ENCODE measurements around the gene CHCHD6. TPM values are rescaled to one million over a fixed set of nuclear protein-coding genes. Genes with fewer than 3 reads are reported as not detected.

CHCHD6 gene
- total and polyA plus RNA-seq, 8 donors, result 5.0 to 10.9 (median 6.0) TPM

DNA sequence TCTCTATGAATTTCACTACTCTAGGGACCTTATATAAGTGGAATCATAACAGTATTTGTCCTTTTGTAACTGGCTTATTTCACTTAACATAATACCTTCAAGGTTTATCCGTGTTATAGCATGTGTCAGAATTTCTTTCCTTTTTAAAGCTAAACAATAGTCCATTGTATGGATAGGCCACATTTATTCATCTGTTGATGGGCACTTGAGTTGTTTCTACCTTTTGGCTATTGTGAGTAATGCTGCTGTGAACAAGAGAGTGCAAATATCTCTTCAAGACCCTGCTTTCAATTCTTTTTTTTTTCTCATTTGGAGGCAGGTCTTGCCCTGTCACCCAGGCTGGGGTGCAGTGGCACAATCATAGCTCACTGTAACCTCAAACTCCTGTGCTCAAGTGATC, 56.5 kb downstream of the CHCHD6 start:
- TF ChIP-seq CTCF (IDR thresholded peaks at IDR 0.05), result no peak
- intact Hi-C loops (cut with DNase I), result no loop called here
- ATAC-seq (no peak), DNase-seq (no peak), FAIRE-seq (no peak)
- no peaks in the 10 kb centered on the region for H3K36me3 ChIP-seq
- no peaks in the 10 kb centered on the region for H3K27me3 ChIP-seq
- H3K4me3 ChIP-seq, result no peak overlapping the region
- H3K9me3 ChIP-seq, result no peaks in the 10 kb centered on the region
- no peak overlapping the region for H3K27ac ChIP-seq
- WGBS, 2 donors, result 63 to 77% methylated on average over 1 of the region's 1 CpG
- H3K4me1 ChIP-seq, result no peaks in the 10 kb centered on the region

GRCh38 chr3:126763035-126763434, 59.0 kb downstream of the CHCHD6 start:
- H3K9me3 ChIP-seq, result no peaks in the 10 kb centered on the region
- ATAC-seq (no peak), FAIRE-seq (no peak), DNase-seq (no peak)
- intact Hi-C loops (cut with DNase I), result no loop called here
- H3K4me1 ChIP-seq, result no peaks in the 10 kb centered on the region
- no peak overlapping the region for H3K4me3 ChIP-seq
- no peak for TF ChIP-seq CTCF (IDR thresholded peaks at IDR 0.05)
- no peaks in the 10 kb centered on the region for H3K27me3 ChIP-seq
- H3K27ac ChIP-seq, result no peak overlapping the region
- no peaks in the 10 kb centered on the region for H3K36me3 ChIP-seq

DNA sequence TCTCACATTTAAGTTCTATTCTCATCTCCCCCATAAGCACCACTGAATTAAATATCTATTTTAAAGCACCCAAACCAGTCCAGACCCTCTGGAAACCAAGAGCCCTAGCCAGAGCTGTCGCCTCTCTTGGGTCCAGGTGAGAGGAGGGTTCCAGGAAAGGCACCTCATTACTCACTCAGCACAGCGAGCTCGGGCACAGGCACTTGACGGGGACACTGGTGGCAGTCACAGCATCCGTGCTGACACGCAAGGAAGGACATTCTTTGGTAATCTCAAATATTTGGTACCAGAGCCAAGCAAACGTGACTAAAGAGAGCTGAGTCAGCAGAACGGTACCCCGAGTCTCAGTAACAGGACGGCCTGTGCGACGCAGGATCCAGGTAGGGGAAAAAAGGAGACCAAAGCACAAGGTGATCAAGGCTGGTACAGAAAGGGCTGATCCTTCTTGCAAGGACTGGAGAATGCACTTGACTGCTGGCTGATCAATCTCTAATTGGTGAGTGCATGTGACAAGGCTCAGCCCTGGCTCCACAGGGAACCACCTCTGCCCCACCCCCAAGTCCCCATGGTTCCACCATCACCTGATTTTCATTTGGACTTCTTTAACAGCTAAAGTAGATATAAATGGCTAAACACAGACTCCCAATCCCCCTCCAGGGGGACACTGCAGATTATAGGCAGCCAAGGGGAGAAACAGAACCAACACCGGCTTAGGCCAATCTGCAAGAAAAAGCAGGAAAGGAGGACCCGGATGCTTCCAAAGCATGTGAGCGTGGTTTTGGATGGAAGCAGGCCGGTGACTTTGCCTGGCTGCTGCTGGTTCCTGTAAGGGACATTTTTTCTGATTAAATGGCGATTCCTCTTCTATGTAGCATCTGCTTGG, 61.4 kb downstream of the CHCHD6 start:
- DNase-seq, result no peak
- Histone ChIP-seq H3K27me3 (no peaks in the 10 kb centered on the region), H3K9me3 (no peaks in the 10 kb centered on the region), H3K36me3 (no peaks in the 10 kb centered on the region), H3K4me1 (no peaks in the 10 kb centered on the region), H3K27ac (no peak overlapping the region), H3K4me3 (no peak overlapping the region)
- 92 to 96% methylated on average over 17 of the region's 17 CpGs for WGBS, 2 donors
- ATAC-seq, result no peak
- no peak for FAIRE-seq
- intact Hi-C loops (cut with DNase I), result no loop called here
- TF ChIP-seq CTCF (IDR thresholded peaks at IDR 0.05), result no peak

GRCh38 chr3:126766653-126767052, 62.6 kb downstream of the CHCHD6 start:
- no peaks in the 10 kb centered on the region for H3K36me3 ChIP-seq
- H3K4me3 ChIP-seq, result no peak overlapping the region
- no peaks in the 10 kb centered on the region for H3K27me3 ChIP-seq
- WGBS, 2 donors, result 97 to 99% methylated on average over 7 of the region's 7 CpGs
- intact Hi-C loops (cut with DNase I), result no loop called here
- TF ChIP-seq CTCF (IDR thresholded peaks at IDR 0.05), result no peak
- no peaks in the 10 kb centered on the region for H3K9me3 ChIP-seq
- no peak for FAIRE-seq
- no peak overlapping the region for H3K27ac ChIP-seq
- ATAC-seq, result no peak
- H3K4me1 ChIP-seq, result no peaks in the 10 kb centered on the region
- no peak for DNase-seq

GRCh38 chr3:126768903-126769302, 64.9 kb downstream of the CHCHD6 start:
- no peak for ATAC-seq
- H3K27me3 ChIP-seq, result no peaks in the 10 kb centered on the region
- TF ChIP-seq CTCF (IDR thresholded peaks at IDR 0.05), result no peak
- FAIRE-seq, result no peak
- 92 to 97% methylated on average over 3 of the region's 3 CpGs for WGBS, 2 donors
- no peaks in the 10 kb centered on the region for H3K9me3 ChIP-seq
- no peaks in the 10 kb centered on the region for H3K4me1 ChIP-seq
- intact Hi-C loops (cut with DNase I), result no loop called here
- H3K36me3 ChIP-seq, result no peaks in the 10 kb centered on the region
- H3K4me3 ChIP-seq, result no peak overlapping the region
- DNase-seq, result no peak
- H3K27ac ChIP-seq, result no peak overlapping the region

Data from pancreas (tissue), 10 donors.